ENCODE results near the gene STAG2. TPM values are rescaled to one million over a fixed set of nuclear protein-coding genes. Genes with fewer than 3 reads are reported as not detected.

Gene STAG2
- total RNA-seq, 1 donor from 2014 or later: 132 TPM

- Histone ChIP-seq H3F3A (ENCODE audit: low read depth) (no peaks in the 10 kb centered on the region), H2AFZ (replicated peaks) (no peak overlapping the region), H3K4me1 (no peaks in the 10 kb centered on the region), H3K36me3 (peaks cover 15% of the 10 kb centered on the region), H4K20me1 (ENCODE audit: low read depth) (no peaks in the 10 kb centered on the region), H3K4me3 (no peak overlapping the region), H3K79me2 (ENCODE audit: low read depth) (no peaks in the 10 kb centered on the region), H3K9me3 (ENCODE audit: low read depth) (no peaks in the 10 kb centered on the region), H3K9ac (no peak overlapping the region), H3K27ac (no peak overlapping the region), H3K4me2 (no peak overlapping the region), H3K27me3 (no peaks in the 10 kb centered on the region)
- peaks cover 3% of the 10 kb centered on the region for H3K9me3 Mint-ChIP-seq
- TF ChIP-seq CTCF (IDR thresholded peaks at IDR 0.05) (no peak), EZH2 (IDR thresholded peaks at IDR 0.05) (no peak), EZH2phosphoT487 (IDR thresholded peaks at IDR 0.05) (no peak)
- DNase-seq (ENCODE audit: low spot score): no peak
- no peaks in the 10 kb centered on the region for H3K27me3 Mint-ChIP-seq (ENCODE audit: insufficient read depth, low read depth)
- no peak overlapping the region for H3K27ac Mint-ChIP-seq
- H3K4me3 Mint-ChIP-seq: no peak overlapping the region
- H3K36me3 Mint-ChIP-seq: peaks cover 48% of the 10 kb centered on the region
- no peaks in the 10 kb centered on the region for H3K4me1 Mint-ChIP-seq
Measured at GRCh38 chrX:124085063-124085462, 123.6 kb downstream of the STAG2 start.

DNA sequence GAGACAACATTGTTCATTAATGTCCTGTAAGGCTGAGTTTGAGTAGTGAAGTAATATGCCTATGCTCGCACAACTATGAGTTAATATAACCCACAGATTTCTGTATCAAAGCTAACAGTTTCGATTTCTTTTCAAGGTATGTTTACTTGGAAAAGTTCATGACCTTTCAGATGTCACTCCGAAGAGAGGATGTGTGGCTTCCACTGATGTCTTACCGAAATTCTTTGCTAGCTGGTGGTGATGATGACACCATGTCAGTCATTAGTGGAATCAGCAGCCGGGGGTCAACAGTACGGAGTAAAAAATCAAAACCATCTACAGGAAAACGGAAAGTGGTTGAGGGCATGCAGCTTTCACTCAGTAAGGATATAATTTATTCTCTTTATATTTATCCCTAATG lies 124.9 kb downstream of the STAG2 start:
- Histone ChIP-seq H3K4me1 (no peaks in the 10 kb centered on the region), H4K20me1 (ENCODE audit: low read depth) (no peaks in the 10 kb centered on the region), H3K79me2 (ENCODE audit: low read depth) (no peaks in the 10 kb centered on the region), H3K36me3 (peaks cover 16% of the 10 kb centered on the region), H3K4me3 (no peak overlapping the region), H3K27ac (no peak overlapping the region), H2AFZ (replicated peaks) (no peak overlapping the region), H3K9ac (no peak overlapping the region), H3K27me3 (no peaks in the 10 kb centered on the region), H3K4me2 (no peak overlapping the region), H3K9me3 (ENCODE audit: low read depth) (no peaks in the 10 kb centered on the region), H3F3A (ENCODE audit: low read depth) (no peaks in the 10 kb centered on the region)
- TF ChIP-seq EZH2phosphoT487 (IDR thresholded peaks at IDR 0.05) (no peak), CTCF (IDR thresholded peaks at IDR 0.05) (no peak), EZH2 (IDR thresholded peaks at IDR 0.05) (no peak)
- no peaks in the 10 kb centered on the region for H3K27me3 Mint-ChIP-seq (ENCODE audit: insufficient read depth, low read depth)
- no peak overlapping the region for H3K4me3 Mint-ChIP-seq
- H3K36me3 Mint-ChIP-seq: peaks cover 50% of the 10 kb centered on the region
- no peaks in the 10 kb centered on the region for H3K4me1 Mint-ChIP-seq
- no peaks in the 10 kb centered on the region for H3K9me3 Mint-ChIP-seq
- no peak overlapping the region for H3K27ac Mint-ChIP-seq
- no peak for DNase-seq (ENCODE audit: low spot score)

GRCh38 chrX:124087000-124087746 lies 125.7 kb downstream of the STAG2 start:
- Histone ChIP-seq H3F3A (ENCODE audit: low read depth) (no peaks in the 10 kb centered on the region), H3K9ac (no peak overlapping the region), H4K20me1 (ENCODE audit: low read depth) (no peaks in the 10 kb centered on the region), H3K9me3 (ENCODE audit: low read depth) (no peaks in the 10 kb centered on the region), H3K27ac (no peak overlapping the region), H2AFZ (replicated peaks) (no peak overlapping the region), H3K27me3 (no peaks in the 10 kb centered on the region), H3K36me3 (peaks cover 23% of the 10 kb centered on the region), H3K4me1 (no peaks in the 10 kb centered on the region), H3K4me2 (no peak overlapping the region), H3K4me3 (no peak overlapping the region), H3K79me2 (ENCODE audit: low read depth) (no peaks in the 10 kb centered on the region)
- Mint-ChIP-seq H3K36me3 (peaks cover 54% of the 10 kb centered on the region), H3K4me3 (no peak overlapping the region), H3K27ac (no peak overlapping the region), H3K27me3 (ENCODE audit: insufficient read depth, low read depth) (no peaks in the 10 kb centered on the region), H3K9me3 (no peaks in the 10 kb centered on the region), H3K4me1 (no peaks in the 10 kb centered on the region)
- TF ChIP-seq CTCF (IDR thresholded peaks at IDR 0.05) (no peak), EZH2 (IDR thresholded peaks at IDR 0.05) (no peak), EZH2phosphoT487 (IDR thresholded peaks at IDR 0.05) (no peak)
- DNase-seq (ENCODE audit: low spot score): no peak

Data from neural progenitor cell (in vitro differentiated cells).